Measurements from ENCODE around the gene UBE2L3.

DNA sequence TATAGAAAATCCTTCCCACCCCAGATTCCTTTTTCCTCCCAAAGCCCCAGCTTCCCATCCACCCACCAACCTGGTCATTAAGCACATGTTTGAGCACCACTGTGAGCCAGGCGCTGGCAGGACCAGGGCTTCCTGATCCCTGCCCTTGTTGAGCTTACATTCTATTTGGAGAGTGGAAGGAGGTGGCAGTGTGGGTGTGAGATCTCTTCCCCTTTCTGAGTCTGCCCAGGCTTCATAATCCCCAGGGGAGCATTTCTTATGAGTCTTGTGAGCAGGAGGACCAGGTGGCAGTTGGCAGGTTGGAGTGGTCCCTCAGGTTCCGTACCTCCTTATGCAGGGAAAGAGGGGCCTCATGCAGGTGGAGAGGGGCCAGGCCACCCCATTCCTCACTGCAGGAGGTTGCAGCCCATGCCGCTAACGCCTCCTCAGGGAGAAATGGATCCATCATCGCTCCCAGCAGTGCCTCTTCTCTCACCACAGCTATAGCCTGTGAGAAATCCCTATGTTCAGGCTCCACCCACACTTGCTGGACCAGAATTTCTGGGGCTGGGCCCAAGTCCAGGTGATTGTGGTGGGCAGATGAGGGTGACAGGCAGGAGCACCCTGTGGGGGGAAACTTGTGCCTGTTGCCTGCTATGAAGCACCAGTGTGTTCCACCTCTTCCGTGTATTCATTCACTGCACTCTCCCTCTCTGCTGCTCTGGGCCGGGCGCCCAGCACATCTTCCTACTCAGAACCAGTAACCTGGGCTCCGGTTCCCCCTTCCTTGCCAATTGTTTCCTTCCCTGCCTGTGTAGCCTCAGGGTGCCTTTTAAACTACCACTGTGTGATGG, 23.5 kb downstream of the UBE2L3 start:
- no peak for TF ChIP-seq POLR2A (IDR thresholded peaks at IDR 0.05)
- TF ChIP-seq, protein P1, sequence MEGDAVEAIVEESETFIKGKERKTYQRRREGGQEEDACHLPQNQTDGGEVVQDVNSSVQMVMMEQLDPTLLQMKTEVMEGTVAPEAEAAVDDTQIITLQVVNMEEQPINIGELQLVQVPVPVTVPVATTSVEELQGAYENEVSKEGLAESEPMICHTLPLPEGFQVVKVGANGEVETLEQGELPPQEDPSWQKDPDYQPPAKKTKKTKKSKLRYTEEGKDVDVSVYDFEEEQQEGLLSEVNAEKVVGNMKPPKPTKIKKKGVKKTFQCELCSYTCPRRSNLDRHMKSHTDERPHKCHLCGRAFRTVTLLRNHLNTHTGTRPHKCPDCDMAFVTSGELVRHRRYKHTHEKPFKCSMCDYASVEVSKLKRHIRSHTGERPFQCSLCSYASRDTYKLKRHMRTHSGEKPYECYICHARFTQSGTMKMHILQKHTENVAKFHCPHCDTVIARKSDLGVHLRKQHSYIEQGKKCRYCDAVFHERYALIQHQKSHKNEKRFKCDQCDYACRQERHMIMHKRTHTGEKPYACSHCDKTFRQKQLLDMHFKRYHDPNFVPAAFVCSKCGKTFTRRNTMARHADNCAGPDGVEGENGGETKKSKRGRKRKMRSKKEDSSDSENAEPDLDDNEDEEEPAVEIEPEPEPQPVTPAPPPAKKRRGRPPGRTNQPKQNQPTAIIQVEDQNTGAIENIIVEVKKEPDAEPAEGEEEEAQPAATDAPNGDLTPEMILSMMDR (IDR thresholded peaks at IDR 0.05), result no peak
